SK-N-SH (cell line): ENCODE results near the gene RUNDC3A. TPM values are rescaled to one million over a fixed set of nuclear protein-coding genes. Genes with fewer than 3 reads are reported as not detected.

ENCODE experiments used
- CTCF ChIA-PET: fragments of 300-600, 350-600 bp; formaldehyde crosslinking; extraction: SDS; loops from one replicate; lab custom pipeline; 2021; lab: Yijun Ruan, JAX
- POLR2A ChIA-PET: fragments of 350-600 bp; sonication (Branson Sonifier 250); formaldehyde crosslinking; extraction: SDS; loops from one replicate; lab custom pipeline; 2020; ENCODE audit warnings: antibody characterized with exemption, inconsistent platforms; lab: Yijun Ruan, JAX
- DNase-seq: peaks from one replicate; pipeline ENCODE4 v3.0.0; 2012
- H2AFZ ChIP-seq: fragments of 200-600 bp; sonication (generic); 2 replicates; pipeline ENCODE4 v1.8.1; 2016; ENCODE audit warnings: antibody characterized with exemption, mild to moderate bottlenecking, low read depth
- H3F3A ChIP-seq: fragments of 200-600 bp; sonication (generic); replicated peaks from 2 replicates; pipeline ENCODE3; 2016; ENCODE audit warnings: antibody characterized with exemption, mild to moderate bottlenecking; ENCODE audit not compliant: insufficient read depth
- H3K27ac ChIP-seq, 2 experiments: fragments of 200-500 bp in 1 of 2; fragments of 200-600 bp in 1 of 2; sonication (Bioruptor generic) in 1 of 2; sonication (generic), shearing (Covaris generic) in 1 of 2; 2 replicates each; pipeline versions ENCODE4 v1.5.1 to v1.6.1; 2014 to 2016; ENCODE audit warnings: low read depth in 2 of 2, inconsistent platforms in 1 of 2, low read length in 1 of 2, mild to moderate bottlenecking in 1 of 2, mixed read lengths in 1 of 2
- H3K27me3 ChIP-seq: fragments of 200-600 bp; sonication (generic), shearing (Covaris generic); 2 replicates; pipeline ENCODE4 v1.6.1; 2016; ENCODE audit warnings: mixed run types; ENCODE audit not compliant: insufficient read depth
- H3K36me3 ChIP-seq, 2 experiments: fragments of 200-500 bp in 1 of 2; fragments of 200-600 bp in 1 of 2; sonication (Bioruptor generic) in 1 of 2; sonication (generic) in 1 of 2; replicated peaks in 1 of 2; 2 replicates each; pipeline versions ENCODE3 to v1.5.1; 2014 to 2016; ENCODE audit warnings: low read length in 1 of 2, mild to moderate bottlenecking in 1 of 2; ENCODE audit not compliant: insufficient read depth in 2 of 2, control insufficient read depth in 1 of 2
- H3K4me1 ChIP-seq, 2 experiments: fragments of 200-500 bp in 1 of 2; fragments of 200-600 bp in 1 of 2; sonication (Bioruptor generic) in 1 of 2; sonication (generic), shearing (Covaris generic) in 1 of 2; 2 replicates each; pipeline versions ENCODE4 v1.5.1 to v1.6.1; 2014 to 2016; ENCODE audit warnings: low read depth in 1 of 2, low read length in 1 of 2, mixed run types in 1 of 2; ENCODE audit not compliant: insufficient read depth in 2 of 2, control insufficient read depth in 1 of 2
- H3K4me2 ChIP-seq: fragments of 200-600 bp; sonication (generic), shearing (Covaris generic); 2 replicates; pipeline ENCODE4 v1.6.1; 2017; ENCODE audit warnings: mixed run types
- H3K4me3 ChIP-seq, 2 experiments: fragments of 200-500 bp in 1 of 2; fragments of 200-600 bp in 1 of 2; sonication (Bioruptor generic) in 1 of 2; sonication (generic), shearing (Covaris generic) in 1 of 2; 2 replicates each; pipeline versions ENCODE4 v1.5.1 to v1.8.1; 2014 to 2016; ENCODE audit warnings: low read depth in 2 of 2, inconsistent platforms in 1 of 2, low read length in 1 of 2, mild to moderate bottlenecking in 1 of 2, mixed read lengths in 1 of 2, moderate library complexity in 1 of 2
- H3K79me2 ChIP-seq: fragments of 200-600 bp; sonication (generic); 2 replicates; pipeline ENCODE4 v1.8.1; 2017; ENCODE audit warnings: mild to moderate bottlenecking; ENCODE audit not compliant: insufficient read depth
- H3K9ac ChIP-seq: fragments of 200-600 bp; sonication (generic); 2 replicates; pipeline ENCODE4 v1.6.1; 2017; ENCODE audit warnings: mixed run types
- H3K9me2 ChIP-seq: fragments of 200-600 bp; sonication (generic); 2 replicates; pipeline ENCODE4 v1.6.1; 2017; ENCODE audit warnings: mixed run types
- H3K9me3 ChIP-seq: fragments of 200-600 bp; sonication (generic); 2 replicates; pipeline ENCODE4 v1.6.1; 2017; ENCODE audit warnings: mixed run types, mild to moderate bottlenecking, moderate library complexity
- H4K20me1 ChIP-seq: fragments of 200-600 bp; sonication (generic); 2 replicates; pipeline ENCODE4 v1.6.1; 2017; ENCODE audit warnings: mild to moderate bottlenecking, mixed run types; ENCODE audit not compliant: insufficient read depth
- CHD2 ChIP-seq: fragments of 150-350 bp; IDR thresholded peaks from 2 replicates; pipeline ENCODE4 v1.6.1; 2018; ENCODE audit warnings: low read length; ENCODE audit not compliant: partially characterized antibody
- ELF1 ChIP-seq: IDR thresholded peaks from 2 replicates; pipeline ENCODE4 v1.4.0; 2012
- EP300 ChIP-seq, 2 experiments: IDR thresholded peaks; 2 replicates each; pipeline versions ENCODE4 v1.4.0 to v1.6.1; 2012; ENCODE audit warnings: borderline replicate concordance in 1 of 2, low read depth in 1 of 2, low read length in 1 of 2
- FOXM1 ChIP-seq: IDR thresholded peaks from 2 replicates; pipeline ENCODE4 v1.4.0; 2012; ENCODE audit warnings: low read depth, mild to moderate bottlenecking
- GATA2 ChIP-seq: sonication (generic); formaldehyde crosslinking; IDR thresholded peaks from 2 replicates; pipeline ENCODE4 v1.5.0; 2020; ENCODE audit warnings: mild to moderate bottlenecking, missing genetic modification reagents
- MEF2A ChIP-seq: IDR thresholded peaks from 2 replicates; pipeline ENCODE4 v1.4.0; 2012; ENCODE audit warnings: low read depth, borderline replicate concordance
- MXI1 ChIP-seq: IDR thresholded peaks from 2 replicates; pipeline ENCODE4 v1.6.1; 2012; ENCODE audit warnings: mild to moderate bottlenecking, low read depth, low read length, improper control_type of control experiment
- RAD21 ChIP-seq: IDR thresholded peaks from 2 replicates; pipeline ENCODE4 v1.6.1; 2012; ENCODE audit warnings: mild to moderate bottlenecking, low read length
- RCOR1 ChIP-seq: fragments of 150-350 bp; IDR thresholded peaks from 2 replicates; pipeline ENCODE4 v1.6.1; 2017; ENCODE audit warnings: antibody characterized with exemption, low read length
- SMC3 ChIP-seq: IDR thresholded peaks from 2 replicates; pipeline ENCODE4 v1.6.1; 2012; ENCODE audit warnings: low read depth, low read length, improper control_type of control experiment
- TAF1 ChIP-seq: IDR thresholded peaks from 2 replicates; pipeline ENCODE4 v1.6.1; 2012; ENCODE audit warnings: low read depth, mild to moderate bottlenecking, low read length, moderate library complexity, borderline replicate concordance
- TCF12 ChIP-seq: IDR thresholded peaks from 2 replicates; pipeline ENCODE4 v1.4.0; 2012
- WGBS: methylation state at CpG from one replicate; pipeline ENCODE4 v1.1.6; 2017; ENCODE audit warnings: low lambda C conversion rate; 5-methylcytosine and 5-hydroxymethylcytosine counted together
- polyA plus RNA-seq, 3 experiments: library from polyadenylated mRNA; depleted of rRNA; stranded (reverse); fragments of >200 nt; gene quantifications; 2 replicates each; pipeline ENCODE4 v1.2.3, GENCODE V29; 2012
- TF ChIP-seq, protein P1 (sequence below): IDR thresholded peaks from 2 replicates; pipeline ENCODE4 v1.4.0; 2012; ENCODE audit warnings: low read depth
- TF ChIP-seq, protein P2 (sequence below): fragments of 150-350 bp; IDR thresholded peaks from 2 replicates; pipeline ENCODE4 v1.6.1; 2017; ENCODE audit warnings: antibody characterized with exemption, low read length, low read depth, borderline replicate concordance
- TF ChIP-seq, protein P3 (sequence below): IDR thresholded peaks from 2 replicates; pipeline ENCODE4 v1.4.0; 2012; ENCODE audit warnings: low read depth, borderline replicate concordance
- TF ChIP-seq, protein P4 (sequence below): IDR thresholded peaks from 2 replicates; pipeline ENCODE4; 2012
- TF ChIP-seq, protein P5 (sequence below): IDR thresholded peaks from 2 replicates; pipeline ENCODE4 v1.6.1; 2012; ENCODE audit warnings: mild to moderate bottlenecking, low read depth, low read length, moderate library complexity
- TF ChIP-seq, protein P6 (sequence below): fragments of 200-600 bp; sonication (generic); IDR thresholded peaks from 2 replicates; pipeline ENCODE4 v1.6.1; 2017; ENCODE audit warnings: antibody characterized with exemption, mild to moderate bottlenecking, moderate library complexity
- TF ChIP-seq, protein P7 (sequence below): IDR thresholded peaks from 2 replicates; pipeline ENCODE4 v1.4.0; 2012; ENCODE audit warnings: low read depth, borderline replicate concordance

Gene RUNDC3A
- polyA plus RNA-seq, 1 of the 3 experiments (the other 2 are of a cell fraction) = 8.9 TPM

DNA sequence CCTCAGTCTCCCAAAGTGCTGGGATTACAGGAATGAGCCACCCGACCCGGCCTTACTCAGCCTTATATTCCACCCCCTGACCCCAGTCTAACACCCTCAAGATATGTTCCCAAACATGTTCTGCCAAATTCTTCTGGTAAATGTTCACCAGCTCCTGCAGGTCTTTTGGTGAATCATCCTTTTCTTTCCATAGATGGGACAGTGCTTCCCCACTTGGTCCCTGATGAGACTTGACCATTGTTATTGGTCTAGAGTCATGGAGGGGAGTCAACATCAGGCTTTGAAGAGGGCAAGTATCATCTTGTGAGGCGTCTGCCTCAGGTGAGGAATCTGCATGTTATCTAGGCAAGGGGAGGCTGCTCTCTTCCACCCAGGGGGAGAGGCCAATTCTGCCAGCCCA is 10.4 kb upstream of the RUNDC3A start:
- POLR2A ChIA-PET = no interaction called here

More for the DNA sequence above, 10.4 kb upstream of the RUNDC3A start:
- no peaks in the 10 kb centered on the region for H3K36me3 ChIP-seq
- H3K27me3 ChIP-seq = no peaks in the 10 kb centered on the region; the same call in 1 of the 2 replicates
- no peaks in the 10 kb centered on the region for H3K9me2 ChIP-seq
- H3K27ac ChIP-seq = no peak overlapping the region
- no peak overlapping the region for H3K9ac ChIP-seq
- no peaks in the 10 kb centered on the region for H3K79me2 ChIP-seq
- 36% methylated on average over 3 of the region's 3 CpGs for WGBS
- H3K4me2 ChIP-seq = no peak overlapping the region
- no peak for DNase-seq
- no peaks in the 10 kb centered on the region for H3K4me1 ChIP-seq
- no peak overlapping the region for H2AFZ ChIP-seq
- H3F3A ChIP-seq = no peaks in the 10 kb centered on the region
- no peaks in the 10 kb centered on the region for H3K9me3 ChIP-seq
- TF ChIP-seq, protein P1, sequence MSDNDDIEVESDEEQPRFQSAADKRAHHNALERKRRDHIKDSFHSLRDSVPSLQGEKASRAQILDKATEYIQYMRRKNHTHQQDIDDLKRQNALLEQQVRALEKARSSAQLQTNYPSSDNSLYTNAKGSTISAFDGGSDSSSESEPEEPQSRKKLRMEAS = no peak
- TF ChIP-seq GATA2 = no peak
- TF ChIP-seq, protein P2, sequence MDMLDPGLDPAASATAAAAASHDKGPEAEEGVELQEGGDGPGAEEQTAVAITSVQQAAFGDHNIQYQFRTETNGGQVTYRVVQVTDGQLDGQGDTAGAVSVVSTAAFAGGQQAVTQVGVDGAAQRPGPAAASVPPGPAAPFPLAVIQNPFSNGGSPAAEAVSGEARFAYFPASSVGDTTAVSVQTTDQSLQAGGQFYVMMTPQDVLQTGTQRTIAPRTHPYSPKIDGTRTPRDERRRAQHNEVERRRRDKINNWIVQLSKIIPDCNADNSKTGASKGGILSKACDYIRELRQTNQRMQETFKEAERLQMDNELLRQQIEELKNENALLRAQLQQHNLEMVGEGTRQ = no peak
- no peak for TF ChIP-seq FOXM1
- TF ChIP-seq, protein P3, sequence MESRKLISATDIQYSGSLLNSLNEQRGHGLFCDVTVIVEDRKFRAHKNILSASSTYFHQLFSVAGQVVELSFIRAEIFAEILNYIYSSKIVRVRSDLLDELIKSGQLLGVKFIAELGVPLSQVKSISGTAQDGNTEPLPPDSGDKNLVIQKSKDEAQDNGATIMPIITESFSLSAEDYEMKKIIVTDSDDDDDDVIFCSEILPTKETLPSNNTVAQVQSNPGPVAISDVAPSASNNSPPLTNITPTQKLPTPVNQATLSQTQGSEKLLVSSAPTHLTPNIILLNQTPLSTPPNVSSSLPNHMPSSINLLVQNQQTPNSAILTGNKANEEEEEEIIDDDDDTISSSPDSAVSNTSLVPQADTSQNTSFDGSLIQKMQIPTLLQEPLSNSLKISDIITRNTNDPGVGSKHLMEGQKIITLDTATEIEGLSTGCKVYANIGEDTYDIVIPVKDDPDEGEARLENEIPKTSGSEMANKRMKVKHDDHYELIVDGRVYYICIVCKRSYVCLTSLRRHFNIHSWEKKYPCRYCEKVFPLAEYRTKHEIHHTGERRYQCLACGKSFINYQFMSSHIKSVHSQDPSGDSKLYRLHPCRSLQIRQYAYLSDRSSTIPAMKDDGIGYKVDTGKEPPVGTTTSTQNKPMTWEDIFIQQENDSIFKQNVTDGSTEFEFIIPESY = no peak
- TF ChIP-seq ELF1 = no peak
- TF ChIP-seq SMC3 = no peak
- TF ChIP-seq MEF2A = no peak
- TF ChIP-seq, protein P4, sequence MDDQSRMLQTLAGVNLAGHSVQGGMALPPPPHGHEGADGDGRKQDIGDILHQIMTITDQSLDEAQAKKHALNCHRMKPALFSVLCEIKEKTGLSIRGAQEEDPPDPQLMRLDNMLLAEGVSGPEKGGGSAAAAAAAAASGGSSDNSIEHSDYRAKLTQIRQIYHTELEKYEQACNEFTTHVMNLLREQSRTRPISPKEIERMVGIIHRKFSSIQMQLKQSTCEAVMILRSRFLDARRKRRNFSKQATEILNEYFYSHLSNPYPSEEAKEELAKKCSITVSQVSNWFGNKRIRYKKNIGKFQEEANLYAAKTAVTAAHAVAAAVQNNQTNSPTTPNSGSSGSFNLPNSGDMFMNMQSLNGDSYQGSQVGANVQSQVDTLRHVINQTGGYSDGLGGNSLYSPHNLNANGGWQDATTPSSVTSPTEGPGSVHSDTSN = no peak
- no peak for TF ChIP-seq RCOR1
- no peak for TF ChIP-seq RAD21
- TF ChIP-seq, protein P5, sequence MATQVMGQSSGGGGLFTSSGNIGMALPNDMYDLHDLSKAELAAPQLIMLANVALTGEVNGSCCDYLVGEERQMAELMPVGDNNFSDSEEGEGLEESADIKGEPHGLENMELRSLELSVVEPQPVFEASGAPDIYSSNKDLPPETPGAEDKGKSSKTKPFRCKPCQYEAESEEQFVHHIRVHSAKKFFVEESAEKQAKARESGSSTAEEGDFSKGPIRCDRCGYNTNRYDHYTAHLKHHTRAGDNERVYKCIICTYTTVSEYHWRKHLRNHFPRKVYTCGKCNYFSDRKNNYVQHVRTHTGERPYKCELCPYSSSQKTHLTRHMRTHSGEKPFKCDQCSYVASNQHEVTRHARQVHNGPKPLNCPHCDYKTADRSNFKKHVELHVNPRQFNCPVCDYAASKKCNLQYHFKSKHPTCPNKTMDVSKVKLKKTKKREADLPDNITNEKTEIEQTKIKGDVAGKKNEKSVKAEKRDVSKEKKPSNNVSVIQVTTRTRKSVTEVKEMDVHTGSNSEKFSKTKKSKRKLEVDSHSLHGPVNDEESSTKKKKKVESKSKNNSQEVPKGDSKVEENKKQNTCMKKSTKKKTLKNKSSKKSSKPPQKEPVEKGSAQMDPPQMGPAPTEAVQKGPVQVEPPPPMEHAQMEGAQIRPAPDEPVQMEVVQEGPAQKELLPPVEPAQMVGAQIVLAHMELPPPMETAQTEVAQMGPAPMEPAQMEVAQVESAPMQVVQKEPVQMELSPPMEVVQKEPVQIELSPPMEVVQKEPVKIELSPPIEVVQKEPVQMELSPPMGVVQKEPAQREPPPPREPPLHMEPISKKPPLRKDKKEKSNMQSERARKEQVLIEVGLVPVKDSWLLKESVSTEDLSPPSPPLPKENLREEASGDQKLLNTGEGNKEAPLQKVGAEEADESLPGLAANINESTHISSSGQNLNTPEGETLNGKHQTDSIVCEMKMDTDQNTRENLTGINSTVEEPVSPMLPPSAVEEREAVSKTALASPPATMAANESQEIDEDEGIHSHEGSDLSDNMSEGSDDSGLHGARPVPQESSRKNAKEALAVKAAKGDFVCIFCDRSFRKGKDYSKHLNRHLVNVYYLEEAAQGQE = no peak
- no peak for TF ChIP-seq TAF1
- no peak for TF ChIP-seq TCF12
- TF ChIP-seq, protein P6, sequence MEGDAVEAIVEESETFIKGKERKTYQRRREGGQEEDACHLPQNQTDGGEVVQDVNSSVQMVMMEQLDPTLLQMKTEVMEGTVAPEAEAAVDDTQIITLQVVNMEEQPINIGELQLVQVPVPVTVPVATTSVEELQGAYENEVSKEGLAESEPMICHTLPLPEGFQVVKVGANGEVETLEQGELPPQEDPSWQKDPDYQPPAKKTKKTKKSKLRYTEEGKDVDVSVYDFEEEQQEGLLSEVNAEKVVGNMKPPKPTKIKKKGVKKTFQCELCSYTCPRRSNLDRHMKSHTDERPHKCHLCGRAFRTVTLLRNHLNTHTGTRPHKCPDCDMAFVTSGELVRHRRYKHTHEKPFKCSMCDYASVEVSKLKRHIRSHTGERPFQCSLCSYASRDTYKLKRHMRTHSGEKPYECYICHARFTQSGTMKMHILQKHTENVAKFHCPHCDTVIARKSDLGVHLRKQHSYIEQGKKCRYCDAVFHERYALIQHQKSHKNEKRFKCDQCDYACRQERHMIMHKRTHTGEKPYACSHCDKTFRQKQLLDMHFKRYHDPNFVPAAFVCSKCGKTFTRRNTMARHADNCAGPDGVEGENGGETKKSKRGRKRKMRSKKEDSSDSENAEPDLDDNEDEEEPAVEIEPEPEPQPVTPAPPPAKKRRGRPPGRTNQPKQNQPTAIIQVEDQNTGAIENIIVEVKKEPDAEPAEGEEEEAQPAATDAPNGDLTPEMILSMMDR = no peak
- TF ChIP-seq EP300 (IDR thresholded peaks at IDR 0.05; ENCODE audit: borderline replicate concordance in 1 of 2, low read depth in 1 of 2, low read length in 1 of 2) = no peak
- no peak for TF ChIP-seq CHD2
- TF ChIP-seq, protein P7, sequence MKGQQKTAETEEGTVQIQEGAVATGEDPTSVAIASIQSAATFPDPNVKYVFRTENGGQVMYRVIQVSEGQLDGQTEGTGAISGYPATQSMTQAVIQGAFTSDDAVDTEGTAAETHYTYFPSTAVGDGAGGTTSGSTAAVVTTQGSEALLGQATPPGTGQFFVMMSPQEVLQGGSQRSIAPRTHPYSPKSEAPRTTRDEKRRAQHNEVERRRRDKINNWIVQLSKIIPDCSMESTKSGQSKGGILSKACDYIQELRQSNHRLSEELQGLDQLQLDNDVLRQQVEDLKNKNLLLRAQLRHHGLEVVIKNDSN = no peak
- no peak for TF ChIP-seq MXI1
- no peaks in the 10 kb centered on the region for H4K20me1 ChIP-seq
- CTCF ChIA-PET = no interaction called here
- no peak overlapping the region for H3K4me3 ChIP-seq
